SIG-M5 treated with dmso at 0.1 percent for 504 hours (cell line): Measurements from ENCODE around the gene PKP4.
A peak's percentile ranks its signal among the peaks of the same experiment; 100 is the strongest.
"Not testable (repeated sequence)": the region's sequence is repeated elsewhere in the genome, so short reads cannot be mapped to it uniquely, and the experiment has no call there.

Experiments
- DNase-seq: peaks from one replicate; lab custom pipeline; 2025; ENCODE audit not compliant: unreplicated experiment; lab: John Stamatoyannopoulos, UW

PKP4 gene

GRCh38 chr2:158671360-158672245, 214.9 kb downstream of the PKP4 start:
- no peak for DNase-seq

- no peak for DNase-seq
Observed at GRCh38 chr2:158676295-158676694, 219.5 kb downstream of the PKP4 start.

GRCh38 chr2:158676696-158677095, 219.9 kb downstream of the PKP4 start:
- no peak for DNase-seq

GRCh38 chr2:158677542-158677941, 220.8 kb downstream of the PKP4 start:
- DNase-seq, result no peak

GRCh38 chr2:158681816-158682215, 225.1 kb downstream of the PKP4 start:
- no peak for DNase-seq

- DNase-seq, result no peak
Observed at GRCh38 chr2:158685646-158686045, 228.9 kb downstream of the PKP4 start.

- no peak for DNase-seq
Observed at GRCh38 chr2:158686210-158686691, 229.5 kb downstream of the PKP4 start.

- no peak for DNase-seq
Observed at GRCh38 chr2:158687315-158687714, 230.6 kb downstream of the PKP4 start.

GRCh38 chr2:158688721-158689120, 232.0 kb downstream of the PKP4 start:
- DNase-seq, result no peak

- DNase-seq, result no peak
Observed at GRCh38 chr2:158689391-158689790, 232.6 kb downstream of the PKP4 start.

GRCh38 chr2:158690823-158691222, 234.1 kb downstream of the PKP4 start:
- DNase-seq, result no peak

GRCh38 chr2:158691619-158692018, 234.9 kb downstream of the PKP4 start:
- DNase-seq, result no peak

- DNase-seq, result peak; percentile 8
Observed at GRCh38 chr2:158692372-158693103, 235.8 kb downstream of the PKP4 start.

GRCh38 chr2:158693476-158693875, 236.7 kb downstream of the PKP4 start:
- no peak for DNase-seq

- DNase-seq, result peak; percentile 51
Observed at GRCh38 chr2:158695305-158695704, 238.6 kb downstream of the PKP4 start.

- DNase-seq, result not testable (repeated sequence)
Observed at GRCh38 chr2:158695744-158696143, 239.0 kb downstream of the PKP4 start.

- DNase-seq, result no peak
Observed at GRCh38 chr2:158699323-158699722, 242.6 kb downstream of the PKP4 start.

GRCh38 chr2:158701101-158701500, 244.3 kb downstream of the PKP4 start:
- DNase-seq, result no peak

- no peak for DNase-seq
Observed at GRCh38 chr2:158702740-158703139, 246.0 kb downstream of the PKP4 start.

GRCh38 chr2:158704724-158705465, 248.1 kb downstream of the PKP4 start:
- not testable (repeated sequence) for DNase-seq

GRCh38 chr2:158712791-158713522, 256.2 kb downstream of the PKP4 start:
- DNase-seq, result no peak
